H9 (cell line): Measurements from ENCODE around the gene MAP1B. TPM values are rescaled to one million over a fixed set of nuclear protein-coding genes. Genes with fewer than 3 reads are reported as not detected.

Experiments used
- DNase-seq: peaks from one replicate; pipeline ENCODE4 v3.0.0-alpha.2; 2017
- H2AFZ ChIP-seq: one replicate; pipeline ENCODE4 v1.6.1; 2013; ENCODE audit warnings: mild to moderate bottlenecking, low read length, control low read depth, moderate library complexity
- H2AK5ac ChIP-seq: 2 replicates; pipeline ENCODE4 v1.6.1; 2013; ENCODE audit warnings: low read length, control low read depth, mixed read lengths; ENCODE audit not compliant: insufficient read length
- H2BK120ac ChIP-seq: one replicate; pipeline ENCODE4 v1.6.1; 2013; ENCODE audit warnings: low read depth, mild to moderate bottlenecking, low read length, control low read depth, inconsistent platforms; ENCODE audit not compliant: poor library complexity, severe bottlenecking
- H2BK12ac ChIP-seq: 2 replicates; pipeline ENCODE4 v1.6.1; 2013; ENCODE audit warnings: low read length, control low read depth, mixed read lengths, low read depth; ENCODE audit not compliant: insufficient read length
- H2BK15ac ChIP-seq: 2 replicates; pipeline ENCODE4 v1.6.1; 2013; ENCODE audit warnings: low read depth, low read length, control low read depth
- H2BK20ac ChIP-seq: one replicate; pipeline ENCODE4 v1.6.1; 2013; ENCODE audit warnings: low read depth, mild to moderate bottlenecking, low read length, control low read depth, inconsistent platforms; ENCODE audit not compliant: poor library complexity, severe bottlenecking
- H2BK5ac ChIP-seq: 2 replicates; pipeline ENCODE4 v1.6.1; 2013; ENCODE audit warnings: low read length, control low read depth, mixed read lengths; ENCODE audit not compliant: insufficient read length
- H3K14ac ChIP-seq: 2 replicates; pipeline ENCODE4 v1.6.1; 2013; ENCODE audit warnings: low read length, control low read depth; ENCODE audit not compliant: insufficient read depth
- H3K18ac ChIP-seq: 2 replicates; pipeline ENCODE4 v1.6.1; 2013; ENCODE audit warnings: low read depth, mild to moderate bottlenecking, mixed read lengths, low read length, control low read depth; ENCODE audit not compliant: insufficient read length
- H3K23ac ChIP-seq: 2 replicates; pipeline ENCODE4 v1.6.1; 2013; ENCODE audit warnings: low read length, control low read depth, mixed read lengths, low read depth; ENCODE audit not compliant: insufficient read length
- H3K23me2 ChIP-seq: 2 replicates; pipeline ENCODE4 v1.6.1; 2013; ENCODE audit warnings: low read depth, mild to moderate bottlenecking, mixed read lengths, low read length, control low read depth; ENCODE audit not compliant: insufficient read length, poor library complexity, severe bottlenecking
- H3K27ac ChIP-seq: 2 replicates; pipeline ENCODE4 v1.5.1; 2013; ENCODE audit warnings: low read length, control low read depth, mixed read lengths, low read depth; ENCODE audit not compliant: insufficient read length
- H3K27me3 ChIP-seq: 2 replicates; pipeline ENCODE4 v1.6.1; 2013; ENCODE audit warnings: low read length, control low read depth, inconsistent platforms; ENCODE audit not compliant: insufficient read depth
- H3K4ac ChIP-seq: 2 replicates; pipeline ENCODE4 v1.6.1; 2013; ENCODE audit warnings: low read depth, mild to moderate bottlenecking, control low read depth, inconsistent platforms, low read length, moderate library complexity
- H3K4me1 ChIP-seq: 2 replicates; pipeline ENCODE4 v1.6.1; 2013; ENCODE audit warnings: low read length, control low read depth, inconsistent platforms; ENCODE audit not compliant: insufficient read depth
- H3K4me2 ChIP-seq: 2 replicates; pipeline ENCODE4 v1.6.1; 2013; ENCODE audit warnings: low read length, control low read depth, mixed read lengths; ENCODE audit not compliant: insufficient read length, insufficient read depth
- H3K56ac ChIP-seq: 2 replicates; pipeline ENCODE4 v1.6.1; 2013; ENCODE audit warnings: low read depth, mild to moderate bottlenecking, mixed read lengths, low read length, control low read depth; ENCODE audit not compliant: insufficient read length
- H3K79me1 ChIP-seq: 2 replicates; pipeline ENCODE4 v1.6.1; 2013; ENCODE audit warnings: low read depth, mild to moderate bottlenecking, moderate library complexity, low read length, control low read depth, inconsistent platforms; ENCODE audit not compliant: insufficient read depth, poor library complexity, severe bottlenecking
- H3K79me2 ChIP-seq: 2 replicates; pipeline ENCODE4 v1.6.1; 2013; ENCODE audit warnings: low read length, control low read depth, inconsistent platforms; ENCODE audit not compliant: insufficient read depth
- H3K9ac ChIP-seq: 2 replicates; pipeline ENCODE4 v1.6.1; 2013; ENCODE audit warnings: low read length, control low read depth, mixed read lengths; ENCODE audit not compliant: insufficient read length; ENCODE audit errors: extremely low read depth
- H3K9me3 ChIP-seq: one replicate; pipeline ENCODE4 v1.6.1; 2013; ENCODE audit warnings: low read depth, low read length, inconsistent platforms; ENCODE audit not compliant: control insufficient read depth
- H3T11ph ChIP-seq: one replicate; pipeline ENCODE4 v1.6.1; 2013; ENCODE audit warnings: mild to moderate bottlenecking, low read length, control low read depth, inconsistent platforms
- H4K20me1 ChIP-seq: one replicate; pipeline ENCODE4 v1.6.1; 2013; ENCODE audit not compliant: control insufficient read depth, insufficient read length, insufficient read depth
- H4K5ac ChIP-seq: 2 replicates; pipeline ENCODE4 v1.6.1; 2013; ENCODE audit warnings: low read depth, mild to moderate bottlenecking, mixed read lengths, low read length, control low read depth; ENCODE audit not compliant: insufficient read length
- H4K8ac ChIP-seq: replicated peaks from 2 replicates; pipeline ENCODE4 v1.6.1; 2013; ENCODE audit warnings: low read length, control low read depth, mixed read lengths, low read depth; ENCODE audit not compliant: insufficient read length
- H4K91ac ChIP-seq: 2 replicates; pipeline ENCODE4 v1.6.1; 2013; ENCODE audit warnings: low read depth, mild to moderate bottlenecking, moderate library complexity, mixed read lengths, low read length, control low read depth; ENCODE audit not compliant: insufficient read length
- H3K27ac Mint-ChIP-seq, 3 experiments: 2 replicates in 2 of 3; 3 replicates in 1 of 3; pipeline ENCODE4 v1.8.0; 2020 to 2021; ENCODE audit warnings: mixed read lengths in 3 of 3, mild to moderate bottlenecking in 1 of 3, moderate library complexity in 1 of 3
- H3K27me3 Mint-ChIP-seq: 2 replicates; pipeline ENCODE4 v1.8.0; 2021; ENCODE audit warnings: low read depth, mild to moderate bottlenecking, moderate library complexity, mixed read lengths
- H3K36me3 Mint-ChIP-seq, 3 experiments: 2 replicates in 2 of 3; 3 replicates in 1 of 3; pipeline ENCODE4 v1.8.0; 2020 to 2021; ENCODE audit warnings: low read depth in 3 of 3, mixed read lengths in 3 of 3; ENCODE audit not compliant: insufficient read depth in 1 of 3
- H3K4me1 Mint-ChIP-seq, 2 experiments: 2 replicates each; pipeline ENCODE4 v1.8.0; 2020; ENCODE audit warnings: mixed read lengths in 2 of 2
- H3K4me3 Mint-ChIP-seq, 2 experiments: 2 replicates in 1 of 2; 3 replicates in 1 of 2; pipeline ENCODE4 v1.8.0; 2020 to 2021; ENCODE audit warnings: mild to moderate bottlenecking in 2 of 2, mixed read lengths in 2 of 2, moderate library complexity in 1 of 2
- H3K9me3 Mint-ChIP-seq, 2 experiments: 2 replicates in 1 of 2; 3 replicates in 1 of 2; pipeline ENCODE4 v1.8.0; 2020; ENCODE audit warnings: mild to moderate bottlenecking in 2 of 2, mixed read lengths in 2 of 2, moderate library complexity in 1 of 2
- CTCF ChIP-seq: fragments of 200-600 bp; sonication (generic); conservative IDR thresholded peaks from 3 replicates; pipeline ENCODE4 v1.8.0; 2021; ENCODE audit warnings: antibody characterized with exemption, mild to moderate bottlenecking
- WGBS: extraction: QIAGEN DNeasy Blood & Tissue Kit; methylation state at CpG from one replicate; pipeline ENCODE4 v1.1.7; 2013; ENCODE audit warnings: missing lambda C conversion rate, low lambda C conversion rate, mixed read lengths; ENCODE audit not compliant: insufficient read length; ENCODE audit errors: extremely low coverage; 5-methylcytosine and 5-hydroxymethylcytosine counted together
- total RNA-seq: library from RNA; stranded (reverse); gene quantifications from 2 replicates; pipeline ENCODE4 v1.2.1, GENCODE V29; 2021

The MAP1B gene
- total RNA-seq, 1 experiment from 2014 or later, result 67.5 TPM

DNA sequence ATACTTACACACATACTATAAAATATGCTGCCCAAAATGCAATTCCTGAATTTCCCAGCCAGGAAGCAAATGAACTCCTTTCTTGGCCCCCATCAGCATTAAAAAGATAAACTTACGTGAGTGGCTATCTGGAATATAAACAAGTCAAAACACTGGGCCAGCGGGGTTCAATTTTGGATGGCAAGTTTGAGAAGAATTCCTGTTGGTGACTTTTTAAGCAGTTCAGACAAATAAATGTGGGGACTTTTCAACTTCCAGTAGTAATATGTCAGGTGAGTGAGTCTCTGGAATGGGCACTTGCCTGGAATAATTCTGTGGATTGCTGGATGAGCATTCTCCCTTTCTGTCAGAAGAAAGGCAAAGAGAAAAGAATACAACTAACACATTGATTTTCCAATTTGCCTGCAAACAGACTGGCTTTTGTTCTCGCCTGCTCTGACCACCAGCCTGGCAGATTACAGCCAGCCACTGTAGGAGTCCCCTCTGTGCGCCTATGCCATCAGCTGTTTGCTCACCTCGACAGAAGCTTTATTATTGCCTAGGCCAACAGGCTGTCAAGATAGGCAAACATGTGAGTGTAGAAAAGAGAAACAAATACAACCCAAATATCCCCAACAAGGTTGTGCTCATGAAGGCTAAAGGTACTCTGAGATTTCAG is 134.2 kb downstream of the MAP1B start:
- Histone ChIP-seq H3K4ac (no peak overlapping the region), H3K79me1 (no peaks in the 10 kb centered on the region), H4K8ac (no peak overlapping the region), H3K18ac (no peak overlapping the region), H3K79me2 (no peaks in the 10 kb centered on the region), H3K4me1 (peaks cover 8% of the 10 kb centered on the region; the same call in 1 of the 2 replicates), H2BK20ac (no peak overlapping the region), H2BK12ac (no peak overlapping the region), H3K14ac (no peak overlapping the region), H3T11ph (no peak overlapping the region), H3K56ac (no peak overlapping the region), H3K4me2 (no peak overlapping the region), H3K23me2 (no peaks in the 10 kb centered on the region), H2BK15ac (no peak overlapping the region), H3K27me3 (no peaks in the 10 kb centered on the region), H2AFZ (no peak overlapping the region), H2BK5ac (no peak overlapping the region), H2BK120ac (no peak overlapping the region), H4K91ac (no peak overlapping the region), H3K9me3 (no peaks in the 10 kb centered on the region), H3K27ac (no peak overlapping the region), H2AK5ac (no peak overlapping the region), H4K20me1 (no peaks in the 10 kb centered on the region), H3K9ac (no peak overlapping the region), H3K23ac (no peak overlapping the region), H4K5ac (no peak overlapping the region)
- Mint-ChIP-seq H3K4me1 (peaks cover 55 to 77% of the 10 kb centered on the region in 2 experiments), H3K4me3 (no peak overlapping the region), H3K27me3 (no peaks in the 10 kb centered on the region), H3K36me3 (peaks cover 4 to 12% (median 7%) of the 10 kb centered on the region in 3 experiments; a peak in 5 of 7 replicates), H3K27ac (peak overlapping the region; percentile 42 to 50 (median 44); a peak in 4 of 7 replicates), H3K9me3 (no peaks in the 10 kb centered on the region)
- no CpG with 5 or more reads among the region's 5 CpGs for WGBS
- DNase-seq, result no peak
- no peak for TF ChIP-seq CTCF
